Stimulated activated CD8-positive, alpha-beta memory T cell treated with anti-CD3 and anti-CD28 coated beads, Interleukin-7, amount 100 ng/mL, for 1 hour (primary cell): ENCODE data around the gene WNT7B.

Experiments used
- DNase-seq, 2 donors: peaks; one replicate each; pipeline ENCODE4 v3.0.0-alpha.2; 2020; ENCODE audit warnings: low read depth in 2 of 2

Gene WNT7B

GRCh38 chr22:45977003-45977411 is at the start of gene WNT7B:
Gene WNT7B (minus strand): TSS chr22:45977162. CDS start chr22:45976754, 408 bp downstream.
- no peak for DNase-seq

GRCh38 chr22:46025973-46026898 is 49.3 kb upstream of the WNT7B start:
- DNase-seq = no peak

- no peak for DNase-seq
Observed at GRCh38 chr22:46025225-46025972, 48.4 kb upstream of the WNT7B start.

GRCh38 chr22:46024136-46024840 is 47.3 kb upstream of the WNT7B start:
- DNase-seq = no peak

- DNase-seq = no peak
Observed at GRCh38 chr22:46023558-46023981, 46.6 kb upstream of the WNT7B start.

- no peak for DNase-seq
Observed at GRCh38 chr22:46022881-46023512, 46.0 kb upstream of the WNT7B start.

- DNase-seq = no peak
Observed at GRCh38 chr22:46021577-46021976, 44.6 kb upstream of the WNT7B start.

- DNase-seq = no peak
Observed at GRCh38 chr22:46019351-46019750, 42.4 kb upstream of the WNT7B start.

- no peak for DNase-seq
Observed at GRCh38 chr22:46018859-46019258, 41.9 kb upstream of the WNT7B start.

- no peak for DNase-seq
Observed at GRCh38 chr22:46017166-46017565, 40.2 kb upstream of the WNT7B start.

- DNase-seq = peak; percentile 76
Observed at GRCh38 chr22:46013460-46014416, 36.8 kb upstream of the WNT7B start.

- DNase-seq = no peak
Observed at GRCh38 chr22:46012881-46013281, 35.9 kb upstream of the WNT7B start.

- DNase-seq = no peak
Observed at GRCh38 chr22:46012182-46012880, 35.4 kb upstream of the WNT7B start.

- no peak for DNase-seq
Observed at GRCh38 chr22:46011627-46012181, 34.7 kb upstream of the WNT7B start.

- no peak for DNase-seq
Observed at GRCh38 chr22:46010951-46011626, 34.1 kb upstream of the WNT7B start.

GRCh38 chr22:46010207-46010867 is 33.4 kb upstream of the WNT7B start:
- DNase-seq = no peak

GRCh38 chr22:46009730-46010129 is 32.8 kb upstream of the WNT7B start:
- no peak for DNase-seq

- no peak for DNase-seq
Observed at GRCh38 chr22:46008836-46009596, 32.1 kb upstream of the WNT7B start.
